ENCODE measurements around the gene OXTR.

GRCh38 chr3:8784676-8785435, 15.4 kb upstream of the OXTR start:
- TF ChIP-seq ELK1 (IDR thresholded peaks at IDR 0.05; ENCODE audit: borderline replicate concordance, low read depth, low read length) (no peak), CTCF (conservative IDR thresholded peaks at IDR 0.05; ENCODE audit: low read depth, low read length) (no peak), RFX5 (IDR thresholded peaks at IDR 0.05; ENCODE audit: low read depth, low read length) (no peak), SMC3 (IDR thresholded peaks at IDR 0.05; ENCODE audit: low read depth, low read length) (no peak), RAD21 (IDR thresholded peaks at IDR 0.05; ENCODE audit: low read length) (no peak), CEBPB (IDR thresholded peaks at IDR 0.05; ENCODE audit: low read depth, low read length) (no peak), POLR2A (IDR thresholded peaks at IDR 0.05; ENCODE audit: low read depth, low read length) (no peak), RCOR1 (IDR thresholded peaks at IDR 0.05; ENCODE audit: insufficient replicate concordance, low read length) (no peak), BHLHE40 (IDR thresholded peaks at IDR 0.05; ENCODE audit: low read depth, low read length) (no peak), USF2 (IDR thresholded peaks at IDR 0.05; ENCODE audit: low read depth, low read length) (no peak), MAFK (IDR thresholded peaks at IDR 0.05; ENCODE audit: low read depth, low read length) (no peak), MAZ (IDR thresholded peaks at IDR 0.05; ENCODE audit: borderline replicate concordance, low read depth, low read length) (no peak), FOS (IDR thresholded peaks at IDR 0.05; ENCODE audit: low read depth, low read length) (no peak), MXI1 (IDR thresholded peaks at IDR 0.05; ENCODE audit: borderline replicate concordance, low read depth, low read length) (no peak)

Measured in IMR-90 (cell line).